H1 (cell line): ENCODE measurements around the gene RTN4RL2. TPM values are rescaled to one million over a fixed set of nuclear protein-coding genes. Genes with fewer than 3 reads are reported as not detected.

Experiments used
- CTCF ChIA-PET: fragments of 300-600 bp; sonication (Branson Sonifier 250); formaldehyde crosslinking; loops from one replicate; lab custom pipeline; 2021; ENCODE audit not compliant: partially characterized antibody; lab: Charles Lee
- POLR2A ChIA-PET: fragments of 300-600 bp; sonication (Branson Sonifier 250); formaldehyde crosslinking; loops from one replicate; lab custom pipeline; 2021; ENCODE audit warnings: inconsistent platforms; ENCODE audit not compliant: partially characterized antibody; lab: Charles Lee
- DNase-seq, 2 experiments: peaks; one replicate each; pipeline versions ENCODE4 v3.0.0 to v3.0.0-alpha.2; 2010 to 2022; ENCODE audit warnings: low spot score in 2 of 2, low read depth in 1 of 2, mixed read lengths in 1 of 2
- FAIRE-seq: peaks from 2 replicates; lab custom pipeline; 2011; peaks lifted over from hg19 to GRCh38; lab: Jason Lieb, UNC
- H2AFZ ChIP-seq: 2 replicates; pipeline ENCODE4 v1.8.1; 2012; ENCODE audit warnings: low read length, inconsistent platforms
- H2AK5ac ChIP-seq: 2 replicates; pipeline ENCODE4 v1.6.1; 2013; ENCODE audit warnings: low read depth, low read length
- H2BK120ac ChIP-seq: replicated peaks from 2 replicates; pipeline ENCODE3; 2013; ENCODE audit warnings: low read depth, low read length, inconsistent platforms
- H2BK12ac ChIP-seq: 2 replicates; pipeline ENCODE4 v1.6.1; 2013; ENCODE audit warnings: low read depth, low read length
- H2BK15ac ChIP-seq: 2 replicates; pipeline ENCODE4 v1.6.1; 2013; ENCODE audit warnings: low read length
- H2BK20ac ChIP-seq: 2 replicates; pipeline ENCODE4 v1.6.1; 2013; ENCODE audit warnings: low read length
- H2BK5ac ChIP-seq: 2 replicates; pipeline ENCODE4 v1.6.1; 2013; ENCODE audit warnings: low read depth, low read length
- H3K14ac ChIP-seq: 2 replicates; pipeline ENCODE4 v1.6.1; 2013; ENCODE audit warnings: inconsistent platforms; ENCODE audit not compliant: insufficient read length
- H3K18ac ChIP-seq: 2 replicates; pipeline ENCODE4 v1.6.1; 2013; ENCODE audit warnings: low read length; ENCODE audit errors: extremely low read depth
- H3K23ac ChIP-seq: 2 replicates; pipeline ENCODE4 v1.6.1; 2013; ENCODE audit warnings: inconsistent platforms; ENCODE audit not compliant: insufficient read length
- H3K23me2 ChIP-seq: 2 replicates; pipeline ENCODE4 v1.6.1; 2013; ENCODE audit warnings: low read depth, low read length
- H3K27ac ChIP-seq: 2 replicates; pipeline ENCODE4 v1.6.1; 2011; ENCODE audit warnings: low read depth, low read length, inconsistent platforms
- H3K27me3 ChIP-seq, 4 experiments: replicated peaks in 1 of 4; 1 replicate in 1 of 4; 2 replicates in 3 of 4; pipeline versions ENCODE4 v1.6.1 to v1.8.1; 2011 to 2013; ENCODE audit warnings: low read length in 3 of 4, mild to moderate bottlenecking in 3 of 4, inconsistent platforms in 2 of 4, mixed read lengths in 2 of 4, moderate library complexity in 1 of 4; ENCODE audit not compliant: control insufficient read depth in 3 of 4, insufficient read depth in 3 of 4; ENCODE audit errors: extremely low read depth in 1 of 4
- H3K36me3 ChIP-seq, 4 experiments: 2 replicates each; pipeline versions ENCODE4 v1.6.1 to v1.8.1; 2011 to 2013; ENCODE audit warnings: mild to moderate bottlenecking in 4 of 4, low read length in 3 of 4, moderate library complexity in 2 of 4, control low read depth in 1 of 4, inconsistent platforms in 1 of 4; ENCODE audit not compliant: insufficient read depth in 4 of 4, control insufficient read depth in 2 of 4
- H3K4ac ChIP-seq: replicated peaks from 2 replicates; pipeline ENCODE3; 2013; ENCODE audit warnings: low read length, low read depth, mixed read lengths, inconsistent platforms; ENCODE audit not compliant: insufficient read length
- H3K4me1 ChIP-seq, 4 experiments: replicated peaks in 1 of 4; 1 replicate in 1 of 4; 2 replicates in 3 of 4; pipeline versions ENCODE4 v1.6.1 to v1.8.1; 2011 to 2013; ENCODE audit warnings: low read length in 3 of 4, inconsistent platforms in 2 of 4, mixed read lengths in 1 of 4; ENCODE audit not compliant: insufficient read depth in 4 of 4, control insufficient read depth in 3 of 4
- H3K4me2 ChIP-seq, 2 experiments: 2 replicates each; pipeline versions ENCODE4 v1.6.1 to v1.8.1; 2011 to 2013; ENCODE audit warnings: low read depth in 2 of 2, low read length in 2 of 2, control low read depth in 1 of 2, inconsistent platforms in 1 of 2, mild to moderate bottlenecking in 1 of 2; ENCODE audit not compliant: insufficient read depth in 1 of 2
- H3K4me3 ChIP-seq, 4 experiments: fragments of 200-600, 300-600 bp in 1 of 4; sonication (generic), shearing (Covaris generic), sonication (Bioruptor Twin) in 1 of 4; 2 replicates each; pipeline versions ENCODE4 v1.5.1 to v1.8.1; 2011 to 2016; ENCODE audit warnings: low read length in 4 of 4, low read depth in 3 of 4, control low read depth in 2 of 4, inconsistent platforms in 2 of 4, mild to moderate bottlenecking in 2 of 4, mixed read lengths in 1 of 4, moderate library complexity in 1 of 4; ENCODE audit not compliant: insufficient read depth in 2 of 4; ENCODE audit errors: extremely low read depth in 1 of 4
- H3K56ac ChIP-seq: replicated peaks from 2 replicates; pipeline ENCODE3; 2013; ENCODE audit warnings: low read depth, mild to moderate bottlenecking, mixed read lengths, low read length, inconsistent platforms; ENCODE audit not compliant: insufficient read length
- H3K79me1 ChIP-seq: 2 replicates; pipeline ENCODE4 v1.6.1; 2013; ENCODE audit warnings: low read depth, low read length, control low read depth
- H3K79me2 ChIP-seq, 2 experiments: 2 replicates each; pipeline versions ENCODE4 v1.6.1 to v1.8.1; 2012 to 2013; ENCODE audit warnings: low read length in 2 of 2, mild to moderate bottlenecking in 2 of 2, inconsistent platforms in 1 of 2; ENCODE audit not compliant: insufficient read depth in 2 of 2, control insufficient read depth in 1 of 2
- H3K9ac ChIP-seq, 4 experiments: replicated peaks in 1 of 4; 1 replicate in 1 of 4; 2 replicates in 3 of 4; pipeline versions ENCODE4 v1.6.1 to v1.8.1; 2011 to 2013; ENCODE audit warnings: low read depth in 3 of 4, low read length in 3 of 4, control low read depth in 2 of 4, mild to moderate bottlenecking in 2 of 4, moderate library complexity in 2 of 4, inconsistent platforms in 1 of 4; ENCODE audit errors: extremely low read depth in 1 of 4
- H3K9me3 ChIP-seq, 2 experiments: 2 replicates each; pipeline versions ENCODE4 v1.6.1 to v1.8.1; 2012 to 2013; ENCODE audit warnings: mild to moderate bottlenecking in 2 of 2, moderate library complexity in 2 of 2, control low read depth in 1 of 2, inconsistent platforms in 1 of 2, low read depth in 1 of 2, low read length in 1 of 2, mixed read lengths in 1 of 2; ENCODE audit not compliant: insufficient read depth in 2 of 2
- H4K20me1 ChIP-seq, 2 experiments: replicated peaks in 1 of 2; 2 replicates each; pipeline versions ENCODE3 to v1.8.1; 2011 to 2013; ENCODE audit warnings: inconsistent platforms in 2 of 2, low read length in 2 of 2, mild to moderate bottlenecking in 1 of 2; ENCODE audit not compliant: insufficient read depth in 2 of 2, control insufficient read depth in 1 of 2
- H4K5ac ChIP-seq: 2 replicates; pipeline ENCODE4 v1.6.1; 2013; ENCODE audit warnings: low read length, low read depth, mixed read lengths, inconsistent platforms; ENCODE audit not compliant: insufficient read length
- H4K8ac ChIP-seq: 2 replicates; pipeline ENCODE4 v1.8.0; 2013; ENCODE audit warnings: mild to moderate bottlenecking, moderate library complexity, low read length, inconsistent platforms; ENCODE audit not compliant: insufficient read depth; ENCODE audit errors: extremely low read depth
- H4K91ac ChIP-seq: replicated peaks from 2 replicates; pipeline ENCODE3; 2013; ENCODE audit warnings: low read length, mixed read lengths, inconsistent platforms; ENCODE audit not compliant: insufficient read length
- CHD2 ChIP-seq: IDR thresholded peaks from 2 replicates; pipeline ENCODE4 v1.6.1; 2012; ENCODE audit warnings: low read length, improper control_type of control experiment
- GABPA ChIP-seq: IDR thresholded peaks from 2 replicates; pipeline ENCODE4 v1.6.1; 2011; ENCODE audit warnings: mild to moderate bottlenecking, low read length, moderate library complexity, borderline replicate concordance; ENCODE audit not compliant: insufficient read depth
- POLR2AphosphoS5 ChIP-seq: IDR thresholded peaks from 2 replicates; pipeline ENCODE4 v1.6.1; 2011; ENCODE audit warnings: low read depth, low read length
- POU5F1 ChIP-seq: IDR thresholded peaks from 2 replicates; pipeline ENCODE4 v1.6.1; 2011; ENCODE audit warnings: low read depth, mild to moderate bottlenecking, low read length, moderate library complexity
- RBBP5 ChIP-seq: IDR thresholded peaks from 2 replicates; pipeline ENCODE4 v1.7.1; 2012; ENCODE audit warnings: low read depth, mild to moderate bottlenecking, inconsistent platforms, low read length, moderate library complexity, borderline replicate concordance
- SIN3A ChIP-seq, 2 experiments: IDR thresholded peaks in 1 of 2; conservative IDR thresholded peaks in 1 of 2; 2 replicates each; pipeline ENCODE4 v1.6.1; 2011 to 2012; ENCODE audit warnings: low read length in 2 of 2, improper control_type of control experiment in 1 of 2, low read depth in 1 of 2, mild to moderate bottlenecking in 1 of 2
- SIRT6 ChIP-seq: IDR thresholded peaks from one replicate; pipeline ENCODE4 v1.7.1; 2012; ENCODE audit warnings: low read length, inconsistent platforms
- SRF ChIP-seq: IDR thresholded peaks from 2 replicates; pipeline ENCODE4 v1.6.1; 2011; ENCODE audit warnings: mild to moderate bottlenecking, low read depth, low read length, moderate library complexity
- TBP ChIP-seq: IDR thresholded peaks from 2 replicates; pipeline ENCODE4 v1.6.1; 2011; ENCODE audit warnings: low read depth, low read length, improper control_type of control experiment
- TCF12 ChIP-seq: IDR thresholded peaks from 2 replicates; pipeline ENCODE4 v1.6.1; 2011; ENCODE audit warnings: low read depth, mild to moderate bottlenecking, low read length
- TEAD4 ChIP-seq: IDR thresholded peaks from 2 replicates; pipeline ENCODE4 v1.6.1; 2012; ENCODE audit warnings: low read depth, low read length, inconsistent platforms, mixed read lengths
- YY1 ChIP-seq: IDR thresholded peaks from 2 replicates; pipeline ENCODE4 v1.6.1; 2011; ENCODE audit warnings: low read depth, mild to moderate bottlenecking, low read length
- WGBS, 2 experiments: shearing (Covaris generic) in 1 of 2; methylation state at CpG; one replicate each; pipeline versions ENCODE4 v1.1.6 to v1.1.7; 2013 to 2015; ENCODE audit warnings: low lambda C conversion rate in 2 of 2, mixed read lengths in 2 of 2, inconsistent platforms in 1 of 2, low coverage in 1 of 2, missing lambda C conversion rate in 1 of 2; ENCODE audit not compliant: insufficient replicate concordance in 2 of 2, insufficient coverage in 1 of 2, insufficient read length in 1 of 2; ENCODE audit errors: extremely low coverage in 1 of 2, missing lambda C conversion rate in 1 of 2; 5-methylcytosine and 5-hydroxymethylcytosine counted together
- polyA plus RNA-seq, 7 experiments: library from polyadenylated mRNA; depleted of rRNA in 3 of 7; stranded (reverse) in 5 of 7; unstranded in 2 of 7; fragments of >200 nt in 5 of 7; fragments of 200-250 nt in 2 of 7; gene quantifications; 1 replicate in 5 of 7; 2 replicates in 1 of 7; 4 replicates in 1 of 7; pipeline versions ENCODE4 v1.2.1 to v1.2.3, GENCODE V29; 2011 to 2013; ENCODE audit warnings: missing spikeins in 2 of 7, mixed read lengths in 2 of 7
- total RNA-seq: library from RNA; stranded (reverse); fragmentation: NEBNext Ultra II Directional; extraction: Animal tissue kit (Norgen Biotek cat#: 25700); gene quantifications from 2 replicates; pipeline ENCODE4 v1.2.1, GENCODE V29; 2021
- TF ChIP-seq, protein P1 (sequence below): IDR thresholded peaks from 2 replicates; pipeline ENCODE4 v1.6.1; 2011; ENCODE audit warnings: low read length, improper control_type of control experiment

The RTN4RL2 gene
- total and polyA plus RNA-seq, 2 of the 8 experiments (the other 6 are each of a cell fraction or from before 2014, with no cell fraction given), result 11.4 to 23.7 TPM

DNA sequence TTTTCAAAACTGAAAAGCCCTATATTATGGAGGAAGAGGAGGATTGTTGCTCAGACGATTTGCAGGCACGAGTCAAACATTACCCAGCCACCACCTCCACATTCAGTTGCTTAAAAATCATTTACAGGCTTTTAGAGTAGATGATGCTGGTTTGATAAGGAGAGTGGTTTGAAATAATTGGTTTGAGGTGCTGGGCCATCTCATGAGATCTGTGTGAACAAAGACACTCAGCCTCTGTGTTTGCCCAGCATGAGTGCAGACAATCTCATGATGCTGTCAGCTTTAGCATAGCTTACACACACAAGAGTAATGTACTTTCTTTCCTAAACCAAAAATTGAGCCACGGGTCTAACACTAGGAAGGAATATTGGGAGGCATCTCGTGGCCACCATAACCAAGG, 37.7 kb upstream of the RTN4RL2 start:
- Histone ChIP-seq H2BK120ac (no peak overlapping the region), H3K56ac (no peak overlapping the region), H3K14ac (no peak overlapping the region), H2BK20ac (no peak overlapping the region), H2AK5ac (no peak overlapping the region), H4K5ac (no peak overlapping the region), H3K18ac (no peak overlapping the region), H4K91ac (no peak overlapping the region), H3K27me3 (peaks cover 0 to 4% (median 2%) of the 10 kb centered on the region in 4 experiments; a peak in 5 of 7 replicates), H3K4me3 (no peak overlapping the region), H2BK15ac (no peak overlapping the region), H3K23me2 (no peaks in the 10 kb centered on the region; the same call in 1 of the 2 replicates), H3K36me3 (peaks cover 0 to 25% (median 5%) of the 10 kb centered on the region in 4 experiments; a peak in 3 of 8 replicates), H2AFZ (no peak overlapping the region), H4K20me1 (no peaks in the 10 kb centered on the region), H4K8ac (no peak overlapping the region), H3K27ac (no peak overlapping the region), H2BK12ac (no peak overlapping the region), H3K23ac (no peak overlapping the region), H3K4me2 (no peak overlapping the region), H2BK5ac (no peak overlapping the region), H3K9me3 (no peaks in the 10 kb centered on the region), H3K4ac (no peak overlapping the region), H3K79me1 (peaks cover 4% of the 10 kb centered on the region; the same call in 1 of the 2 replicates), H3K79me2 (no peaks in the 10 kb centered on the region), H3K4me1 (peaks cover 0 to 19% (median 13%) of the 10 kb centered on the region in 4 experiments; a peak in 6 of 7 replicates), H3K9ac (no peak overlapping the region)
- FAIRE-seq (no peak), DNase-seq (no peak)
- ChIA-PET CTCF (interaction anchor here (0.8 to 1.4 kb wide), 2 partner anchors 29 to 34 kb away, joined by 4 read pairs; no protein-coding TSS in a partner anchor), POLR2A (interaction anchor here (0.6 kb wide), 1 partner anchor 221 kb away, joined by 3 read pairs; no protein-coding TSS in a partner anchor)
- WGBS, 2 experiments, result 84% methylated on average over 4 of the region's 4 CpGs; no CpG with 5 or more reads in 1 of the 2 experiments
- TF ChIP-seq SRF, result no peak
- no peak for TF ChIP-seq CHD2
- no peak for TF ChIP-seq SIN3A (conservative IDR thresholded peaks at IDR 0.05 in 1 of 2, IDR thresholded peaks at IDR 0.05 in 1 of 2; ENCODE audit: low read depth in 1 of 2, low read length in 2 of 2)
- TF ChIP-seq TEAD4, result no peak
- TF ChIP-seq YY1, result no peak
- no peak for TF ChIP-seq POLR2AphosphoS5
- TF ChIP-seq RBBP5, result no peak
- TF ChIP-seq TCF12, result no peak
- TF ChIP-seq, protein P1, sequence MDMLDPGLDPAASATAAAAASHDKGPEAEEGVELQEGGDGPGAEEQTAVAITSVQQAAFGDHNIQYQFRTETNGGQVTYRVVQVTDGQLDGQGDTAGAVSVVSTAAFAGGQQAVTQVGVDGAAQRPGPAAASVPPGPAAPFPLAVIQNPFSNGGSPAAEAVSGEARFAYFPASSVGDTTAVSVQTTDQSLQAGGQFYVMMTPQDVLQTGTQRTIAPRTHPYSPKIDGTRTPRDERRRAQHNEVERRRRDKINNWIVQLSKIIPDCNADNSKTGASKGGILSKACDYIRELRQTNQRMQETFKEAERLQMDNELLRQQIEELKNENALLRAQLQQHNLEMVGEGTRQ, result no peak
- TF ChIP-seq GABPA, result no peak
- no peak for TF ChIP-seq TBP
- no peak for TF ChIP-seq SIRT6
- no peak for TF ChIP-seq POU5F1
